ENCODE measurements around the gene DPY19L3. TPM values are rescaled to one million over a fixed set of nuclear protein-coding genes. Genes with fewer than 3 reads are reported as not detected.

The DPY19L3 gene
- total and polyA plus RNA-seq, 8 donors, result 5.9 to 31.0 (median 14.6) TPM

DNA sequence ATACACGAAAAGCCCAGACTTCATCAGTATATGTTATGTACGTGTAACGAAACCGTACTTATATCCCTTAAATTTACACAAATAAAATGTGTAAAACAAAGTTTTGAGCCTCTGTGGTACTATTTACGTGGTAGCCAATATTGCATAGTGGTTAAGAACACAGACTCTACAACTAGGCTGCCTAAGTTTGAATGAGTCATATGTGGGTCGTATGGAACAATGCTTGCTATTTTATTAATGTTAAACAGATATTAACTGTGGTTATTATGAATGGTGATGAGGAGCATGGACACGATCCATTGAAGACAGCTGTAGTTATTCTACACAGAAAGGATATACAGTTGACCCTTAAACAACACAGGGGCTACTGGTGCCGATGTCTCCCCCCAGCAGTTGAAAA is 42.5 kb downstream of the DPY19L3 start:
- ATAC-seq, result no peak
- H3K4me3 ChIP-seq, result no peak overlapping the region
- DNase-seq, result no peak
- TF ChIP-seq, protein P1, sequence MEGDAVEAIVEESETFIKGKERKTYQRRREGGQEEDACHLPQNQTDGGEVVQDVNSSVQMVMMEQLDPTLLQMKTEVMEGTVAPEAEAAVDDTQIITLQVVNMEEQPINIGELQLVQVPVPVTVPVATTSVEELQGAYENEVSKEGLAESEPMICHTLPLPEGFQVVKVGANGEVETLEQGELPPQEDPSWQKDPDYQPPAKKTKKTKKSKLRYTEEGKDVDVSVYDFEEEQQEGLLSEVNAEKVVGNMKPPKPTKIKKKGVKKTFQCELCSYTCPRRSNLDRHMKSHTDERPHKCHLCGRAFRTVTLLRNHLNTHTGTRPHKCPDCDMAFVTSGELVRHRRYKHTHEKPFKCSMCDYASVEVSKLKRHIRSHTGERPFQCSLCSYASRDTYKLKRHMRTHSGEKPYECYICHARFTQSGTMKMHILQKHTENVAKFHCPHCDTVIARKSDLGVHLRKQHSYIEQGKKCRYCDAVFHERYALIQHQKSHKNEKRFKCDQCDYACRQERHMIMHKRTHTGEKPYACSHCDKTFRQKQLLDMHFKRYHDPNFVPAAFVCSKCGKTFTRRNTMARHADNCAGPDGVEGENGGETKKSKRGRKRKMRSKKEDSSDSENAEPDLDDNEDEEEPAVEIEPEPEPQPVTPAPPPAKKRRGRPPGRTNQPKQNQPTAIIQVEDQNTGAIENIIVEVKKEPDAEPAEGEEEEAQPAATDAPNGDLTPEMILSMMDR (IDR thresholded peaks at IDR 0.05), result no peak
- no peak overlapping the region for H3K27ac ChIP-seq
- H3K27me3 ChIP-seq, result no peaks in the 10 kb centered on the region
- H3K4me1 ChIP-seq, result no peaks in the 10 kb centered on the region
- H3K36me3 ChIP-seq, result no peaks in the 10 kb centered on the region
- 94% methylated on average over 8 of the region's 8 CpGs for WGBS, 2 donors
- no peak for FAIRE-seq
- no peaks in the 10 kb centered on the region for H3K9me3 ChIP-seq
- intact Hi-C loops (cut with DNase I), result no loop called here

DNA sequence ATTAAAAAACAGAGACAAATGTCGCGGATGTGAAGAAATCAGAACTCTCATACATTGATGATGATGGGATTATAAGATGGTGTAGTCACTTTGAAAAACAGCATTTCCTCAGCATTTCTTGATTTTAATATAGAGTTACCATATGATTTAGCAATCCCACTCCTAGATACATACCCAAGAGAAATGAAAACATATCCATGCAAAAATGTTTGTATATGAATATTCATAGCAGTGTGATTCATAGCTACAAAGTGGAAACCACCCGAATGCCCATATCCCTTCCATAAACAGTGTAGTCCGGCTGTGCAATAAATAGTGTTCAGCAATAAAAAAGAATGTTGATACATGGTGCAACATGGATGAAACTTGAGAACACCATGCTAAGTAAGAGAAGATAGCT is 44.6 kb downstream of the DPY19L3 start:
- TF ChIP-seq, protein P1 (IDR thresholded peaks at IDR 0.05), result no peak
- no peaks in the 10 kb centered on the region for H3K36me3 ChIP-seq
- no peak overlapping the region for H3K4me3 ChIP-seq
- ATAC-seq (no peak), FAIRE-seq (no peak), DNase-seq (no peak)
- intact Hi-C loops (cut with DNase I), result no loop called here
- H3K27me3 ChIP-seq, result no peaks in the 10 kb centered on the region
- no peaks in the 10 kb centered on the region for H3K9me3 ChIP-seq
- no peaks in the 10 kb centered on the region for H3K4me1 ChIP-seq
- H3K27ac ChIP-seq, result no peak overlapping the region
- WGBS, 2 donors, result 95 to 96% methylated on average over 4 of the region's 4 CpGs

DNA sequence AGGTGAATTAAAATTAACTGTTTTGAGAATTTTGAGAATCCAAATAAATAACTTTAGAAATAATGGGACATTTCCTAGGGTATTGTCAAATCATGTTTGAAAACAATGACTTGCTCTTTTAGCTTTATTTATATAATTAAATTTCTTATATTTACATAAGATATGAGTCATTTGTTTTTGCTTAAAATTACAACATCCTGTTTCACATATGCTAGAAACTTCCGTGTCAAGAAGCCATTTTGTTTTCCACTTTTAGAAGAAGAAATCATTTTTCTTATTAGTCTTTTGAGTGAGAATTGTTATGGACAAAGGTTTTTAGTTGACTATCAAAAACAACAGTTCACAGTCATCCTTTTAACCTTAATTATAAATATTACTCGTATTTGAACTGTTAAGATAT is 48.2 kb downstream of the DPY19L3 start:
- WGBS, 2 donors, result 86 to 93% methylated on average over 2 of the region's 2 CpGs
- Histone ChIP-seq H3K4me3 (no peak overlapping the region), H3K27ac (no peak overlapping the region), H3K36me3 (peaks cover 0 to 8% (median 0%) of the 10 kb centered on the region in 3 donors), H3K4me1 (no peaks in the 10 kb centered on the region), H3K27me3 (no peaks in the 10 kb centered on the region), H3K9me3 (no peaks in the 10 kb centered on the region)
- intact Hi-C loops (cut with DNase I), result no loop called here
- DNase-seq, result no peak
- peak; percentile 49 for FAIRE-seq
- ATAC-seq, result no peak
- TF ChIP-seq, protein P1 (IDR thresholded peaks at IDR 0.05), result no peak

DNA sequence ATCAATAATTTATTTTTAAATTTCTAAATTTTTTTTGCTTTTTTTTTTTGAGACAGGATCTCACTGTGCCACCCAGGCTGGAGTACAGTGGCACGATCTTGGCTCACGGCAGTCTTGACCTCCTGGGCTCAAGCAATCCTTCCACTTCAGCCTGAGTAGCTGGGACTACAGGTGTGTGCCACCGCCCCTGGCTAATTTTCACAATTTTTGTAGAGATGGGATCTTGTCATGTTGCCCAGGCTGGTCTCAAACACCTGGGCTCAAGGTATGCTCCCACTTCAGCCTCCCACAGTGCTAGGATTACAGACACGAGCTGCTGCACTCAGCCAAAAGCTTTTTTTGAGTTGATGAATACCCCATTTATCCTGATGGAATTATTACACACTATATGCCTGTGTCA is 50.8 kb downstream of the DPY19L3 start:
- intact Hi-C loops (cut with DNase I), result no loop called here
- H3K4me3 ChIP-seq, result no peak overlapping the region

DNA sequence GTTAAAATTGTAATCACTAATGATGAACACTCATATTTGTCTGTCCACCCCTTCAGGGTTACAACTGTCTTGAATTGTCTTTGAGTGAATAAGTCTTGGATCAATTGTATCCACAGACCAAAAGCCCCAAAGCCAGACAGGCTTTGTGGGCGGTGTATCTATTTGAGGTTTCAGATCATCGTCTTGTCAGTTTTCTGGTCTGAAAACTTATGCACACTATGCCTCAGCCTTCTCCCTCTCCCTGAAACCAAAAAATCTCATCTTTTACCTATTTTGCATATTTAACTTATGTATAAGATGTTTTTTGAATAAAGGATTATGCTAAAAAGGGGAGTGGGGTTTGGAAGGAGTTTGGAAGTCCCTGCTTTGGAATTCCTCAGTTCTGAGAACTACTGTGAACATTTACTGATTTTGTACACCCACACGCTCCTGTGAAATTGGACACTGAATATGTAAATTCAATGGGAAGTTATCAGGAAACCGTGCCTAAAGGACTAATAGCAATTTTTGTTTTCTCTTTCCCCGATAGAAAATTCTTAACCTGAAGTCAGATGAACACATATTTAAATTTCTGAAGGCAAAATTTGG is 52.1 kb downstream of the DPY19L3 start:
- H3K27me3 ChIP-seq, result no peaks in the 10 kb centered on the region
- DNase-seq (no peak), ATAC-seq (no peak), FAIRE-seq (no peak)
- no peak overlapping the region for H3K27ac ChIP-seq
- no peak overlapping the region for H3K4me3 ChIP-seq
- H3K4me1 ChIP-seq, result no peaks in the 10 kb centered on the region
- peaks cover 0 to 12% (median 0%) of the 10 kb centered on the region in 3 donors for H3K36me3 ChIP-seq
- no peaks in the 10 kb centered on the region for H3K9me3 ChIP-seq
- WGBS, 2 donors, result 89% methylated on average over 5 of the region's 5 CpGs
- TF ChIP-seq, protein P1 (IDR thresholded peaks at IDR 0.05), result no peak
- intact Hi-C loops (cut with DNase I), result no loop called here

More for the DNA sequence above, 50.8 kb downstream of the DPY19L3 start:
- Histone ChIP-seq H3K27me3 (no peaks in the 10 kb centered on the region), H3K4me1 (no peaks in the 10 kb centered on the region), H3K36me3 (peaks cover 0 to 12% (median 0%) of the 10 kb centered on the region in 3 donors), H3K27ac (no peak overlapping the region), H3K9me3 (no peaks in the 10 kb centered on the region)
- no peak for ATAC-seq
- WGBS, 2 donors, result 94 to 98% methylated on average over 4 of the region's 4 CpGs
- TF ChIP-seq, protein P1 (IDR thresholded peaks at IDR 0.05), result no peak
- FAIRE-seq, result no peak
- no peak for DNase-seq
